ENCODE data around the gene SLC5A6. TPM values are rescaled to one million over a fixed set of nuclear protein-coding genes. Genes with fewer than 3 reads are reported as not detected.

The SLC5A6 gene
- total and polyA plus RNA-seq, 7 donors, result 2.4 to 26.7 (median 11.1) TPM

- no peaks in the 10 kb centered on the region for H3K36me3 ChIP-seq
- no peak overlapping the region for H3K27ac ChIP-seq
- TF ChIP-seq POLR2A (IDR thresholded peaks at IDR 0.05) (no peak), CTCF (IDR thresholded peaks at IDR 0.05) (peak in 3 of 4 experiments; percentile 11 to 51 (median 25)), POLR2AphosphoS5 (IDR thresholded peaks at IDR 0.05) (no peak), EP300 (IDR thresholded peaks at IDR 0.05) (no peak)
- H3K4me3 ChIP-seq, result no peak overlapping the region
- H3K9me3 ChIP-seq, result no peaks in the 10 kb centered on the region
- no peak for DNase-seq
- no peaks in the 10 kb centered on the region for H3K27me3 ChIP-seq
- 51 to 55% methylated on average over 8 of the region's 8 CpGs for WGBS, 2 donors
- no peaks in the 10 kb centered on the region for H3K4me1 ChIP-seq
- intact Hi-C loops (cut with DNase I), result loop anchor here (2.0 kb wide), 1 partner anchor 92 kb away; no protein-coding TSS in a partner anchor
Observed at GRCh38 chr2:27191070-27191829, 20.8 kb downstream of the SLC5A6 start.

GRCh38 chr2:27189989-27190388 lies 22.1 kb downstream of the SLC5A6 start:
- DNase-seq, result no peak
- peaks cover 0 to 10% (median 3%) of the 10 kb centered on the region in 4 donors for H3K4me1 ChIP-seq
- no peak overlapping the region for H3K27ac ChIP-seq
- no peak overlapping the region for H3K4me3 ChIP-seq
- no peaks in the 10 kb centered on the region for H3K9me3 ChIP-seq
- no peaks in the 10 kb centered on the region for H3K36me3 ChIP-seq
- no peaks in the 10 kb centered on the region for H3K27me3 ChIP-seq
- intact Hi-C loops (cut with DNase I), result loop anchor here (2.0 kb wide), 1 partner anchor 91 kb away; no protein-coding TSS in a partner anchor
- no peak for TF ChIP-seq EP300 (IDR thresholded peaks at IDR 0.05)
- no peak for TF ChIP-seq CTCF (IDR thresholded peaks at IDR 0.05)
- no peak for TF ChIP-seq POLR2AphosphoS5 (IDR thresholded peaks at IDR 0.05)
- no peak for TF ChIP-seq POLR2A (IDR thresholded peaks at IDR 0.05)
- WGBS, 2 donors, result 93% methylated on average over 8 of the region's 8 CpGs

GRCh38 chr2:27186613-27187345 lies 25.3 kb downstream of the SLC5A6 start:
- 68 to 74% methylated on average over 6 of the region's 6 CpGs for WGBS, 2 donors
- H3K27ac ChIP-seq, result no peak overlapping the region
- no peak overlapping the region for H3K4me3 ChIP-seq
- H3K4me1 ChIP-seq, result peaks cover 0 to 10% (median 4%) of the 10 kb centered on the region in 4 donors
- TF ChIP-seq POLR2AphosphoS5 (IDR thresholded peaks at IDR 0.05), result no peak
- no peak for TF ChIP-seq EP300 (IDR thresholded peaks at IDR 0.05)
- no peak for TF ChIP-seq POLR2A (IDR thresholded peaks at IDR 0.05)
- TF ChIP-seq CTCF (IDR thresholded peaks at IDR 0.05), result no peak
- H3K27me3 ChIP-seq, result no peaks in the 10 kb centered on the region
- intact Hi-C loops (cut with DNase I), result no loop called here
- H3K36me3 ChIP-seq, result no peaks in the 10 kb centered on the region
- no peaks in the 10 kb centered on the region for H3K9me3 ChIP-seq
- DNase-seq, result no peak

GRCh38 chr2:27185331-27186026 lies 26.6 kb downstream of the SLC5A6 start:
- no peaks in the 10 kb centered on the region for H3K36me3 ChIP-seq
- no peak overlapping the region for H3K4me3 ChIP-seq
- peak; percentile 74 for DNase-seq
- no peaks in the 10 kb centered on the region for H3K9me3 ChIP-seq
- TF ChIP-seq CTCF (IDR thresholded peaks at IDR 0.05), result no peak
- TF ChIP-seq EP300 (IDR thresholded peaks at IDR 0.05), result peak in 1 of 4 donors; percentile 29
- peak in 2 of 4 donors; percentile 12 to 70 for TF ChIP-seq POLR2AphosphoS5 (IDR thresholded peaks at IDR 0.05)
- peak overlapping the region; percentile 51 to 65 (median 58) for H3K27ac ChIP-seq
- no peaks in the 10 kb centered on the region for H3K27me3 ChIP-seq
- WGBS, 2 donors, result 19 to 43% methylated on average over 6 of the region's 6 CpGs
- intact Hi-C loops (cut with DNase I), result no loop called here
- H3K4me1 ChIP-seq, result peaks cover 0 to 10% (median 4%) of the 10 kb centered on the region in 4 donors

Data from sigmoid colon (tissue), 7 donors.